Ammon's horn (tissue), 1 donor: ENCODE data around the gene PRRT2.

Experiments used
- DNase-seq: peaks from one replicate; pipeline ENCODE4 v3.0.0-alpha.2; 2016; ENCODE audit warnings: low spot score

PRRT2 gene

DNA sequence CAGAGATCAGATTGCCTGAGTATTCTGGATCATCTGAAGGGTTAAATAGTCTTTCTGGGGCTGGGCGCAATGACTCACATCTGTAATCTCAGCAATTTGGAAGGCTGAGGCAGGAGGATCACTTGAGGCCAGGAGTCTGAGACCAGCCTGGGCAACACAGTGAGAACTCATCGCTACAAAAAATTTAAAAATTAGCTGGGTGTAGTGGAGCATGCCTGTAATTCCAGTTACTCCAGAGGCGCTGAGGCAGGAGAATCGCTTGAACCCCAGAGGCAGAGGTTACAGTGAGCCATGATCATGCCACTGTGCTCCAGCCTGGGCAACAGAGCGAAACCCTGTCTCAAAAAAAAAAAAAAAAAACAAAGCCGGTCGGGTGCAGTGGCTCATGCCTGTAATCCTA is 23.9 kb downstream of the PRRT2 start:
- no peak for DNase-seq

DNA sequence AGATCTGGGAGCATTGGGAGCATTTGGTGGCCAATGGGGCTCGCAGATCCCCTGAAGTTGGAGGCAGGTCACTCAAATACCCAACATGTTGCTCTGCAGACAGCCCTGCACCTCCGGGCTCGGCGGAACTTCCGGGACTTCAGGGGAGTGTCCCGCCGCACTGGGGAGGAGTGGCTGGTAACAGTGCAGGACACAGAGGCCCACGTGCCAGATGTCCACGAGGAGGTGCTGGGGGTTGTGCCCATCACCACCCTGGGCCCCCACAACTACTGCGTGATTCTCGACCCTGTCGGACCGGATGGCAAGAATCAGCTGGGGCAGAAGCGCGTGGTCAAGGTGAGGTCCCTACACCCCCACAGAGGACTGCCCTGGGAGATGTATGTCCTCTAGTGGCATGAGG is 24.6 kb downstream of the PRRT2 start:
- no peak for DNase-seq

DNA sequence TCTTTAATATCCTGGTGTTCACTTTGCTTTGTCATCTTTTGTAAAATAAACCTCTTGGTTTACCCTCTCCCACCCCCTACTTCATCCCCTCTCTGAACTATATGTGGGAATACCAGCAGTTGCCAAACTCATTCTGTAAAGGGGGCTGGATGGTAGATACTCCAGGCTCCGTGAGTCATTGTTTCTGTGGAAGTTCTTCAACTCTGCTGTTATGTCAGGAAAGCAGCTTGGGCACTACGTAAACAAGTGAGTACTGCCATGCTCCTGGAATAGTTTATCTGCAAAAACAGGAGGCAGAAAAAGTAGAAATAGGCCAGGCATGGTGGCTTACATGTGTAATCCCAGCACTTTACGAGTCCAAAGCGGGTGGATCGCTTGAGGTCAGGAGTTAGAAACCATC is 25.8 kb downstream of the PRRT2 start:
- peak; percentile 54 for DNase-seq

DNA sequence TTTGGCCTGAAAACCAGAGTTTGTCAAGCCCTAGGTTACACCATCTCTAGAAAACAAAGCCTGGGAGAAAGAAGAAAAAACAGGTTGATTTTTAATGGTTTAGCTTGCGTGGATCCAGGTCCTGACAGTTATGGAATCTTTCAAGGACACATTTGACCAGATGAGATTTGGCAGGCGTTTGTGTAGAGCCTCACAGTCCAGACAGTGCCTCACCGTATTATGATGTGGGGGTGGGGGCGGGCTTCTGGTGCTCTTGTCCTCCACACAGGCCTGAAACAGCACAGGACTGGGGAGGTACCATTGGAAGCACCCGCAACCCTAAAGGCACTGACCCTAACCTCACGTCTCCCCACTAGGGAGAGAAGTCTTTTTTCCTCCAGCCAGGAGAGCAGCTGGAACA is 27.8 kb downstream of the PRRT2 start:
- no peak for DNase-seq

DNA sequence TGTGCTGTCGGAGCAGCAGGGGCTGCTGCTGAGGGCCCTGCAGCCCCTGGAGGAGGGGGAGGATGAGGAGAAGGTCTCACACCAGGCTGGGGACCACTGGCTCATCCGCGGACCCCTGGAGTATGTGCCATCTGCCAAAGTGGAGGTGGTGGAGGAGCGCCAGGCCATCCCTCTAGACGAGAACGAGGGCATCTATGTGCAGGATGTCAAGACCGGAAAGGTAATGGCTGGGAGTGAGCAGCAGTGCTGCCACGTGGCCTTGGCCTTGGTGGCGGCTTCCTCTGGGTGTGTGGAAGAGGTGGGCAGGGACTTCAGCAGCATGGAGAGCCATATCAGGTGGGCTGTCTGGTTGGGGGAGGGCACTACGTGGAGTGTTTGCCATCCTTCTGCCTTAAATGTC is 28.2 kb downstream of the PRRT2 start:
- no peak for DNase-seq

DNA sequence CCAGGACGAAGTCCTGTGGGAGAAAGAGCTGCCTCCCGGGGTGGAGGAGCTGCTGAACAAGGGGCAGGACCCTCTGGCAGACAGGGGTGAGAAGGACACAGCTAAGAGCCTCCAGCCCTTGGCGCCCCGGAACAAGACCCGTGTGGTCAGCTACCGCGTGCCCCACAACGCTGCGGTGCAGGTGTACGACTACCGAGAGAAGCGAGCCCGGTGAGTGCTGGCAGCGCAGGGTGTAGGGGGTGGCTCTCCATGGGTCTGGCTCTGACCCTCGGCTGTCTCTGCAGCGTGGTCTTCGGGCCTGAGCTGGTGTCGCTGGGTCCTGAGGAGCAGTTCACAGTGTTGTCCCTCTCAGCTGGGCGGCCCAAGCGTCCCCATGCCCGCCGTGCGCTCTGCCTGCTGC is 29.6 kb downstream of the PRRT2 start:
- no peak for DNase-seq

DNA sequence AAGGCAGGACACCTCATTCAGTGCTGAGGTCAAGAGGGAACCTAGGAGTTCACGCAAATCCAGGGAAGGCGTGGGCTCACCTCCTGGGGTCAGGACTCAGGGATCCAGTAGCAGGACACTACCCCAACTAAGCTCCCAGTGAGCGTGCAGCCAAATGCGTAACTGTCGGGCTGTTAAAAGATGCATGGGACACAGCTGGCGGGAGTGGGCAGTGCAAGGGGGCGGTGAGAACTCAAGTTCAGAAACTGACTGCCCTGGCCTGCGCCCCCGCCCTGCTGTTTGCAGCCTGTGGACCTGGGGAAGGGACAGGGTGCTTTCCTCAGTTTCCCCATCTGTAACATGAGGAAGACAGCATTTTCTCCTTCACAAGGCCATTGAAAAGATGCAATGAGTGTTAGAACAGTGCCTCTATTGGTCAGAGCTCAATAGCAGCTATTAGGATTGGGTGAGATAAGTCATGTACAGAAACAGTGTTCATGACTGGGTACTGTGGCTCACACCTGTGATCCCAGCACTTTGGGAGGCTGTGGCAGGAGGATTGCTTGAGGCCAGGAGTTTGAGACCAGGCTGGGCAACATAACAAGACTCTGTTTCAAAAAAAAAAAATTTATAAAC is 30.8 kb downstream of the PRRT2 start:
- DNase-seq: no peak

DNA sequence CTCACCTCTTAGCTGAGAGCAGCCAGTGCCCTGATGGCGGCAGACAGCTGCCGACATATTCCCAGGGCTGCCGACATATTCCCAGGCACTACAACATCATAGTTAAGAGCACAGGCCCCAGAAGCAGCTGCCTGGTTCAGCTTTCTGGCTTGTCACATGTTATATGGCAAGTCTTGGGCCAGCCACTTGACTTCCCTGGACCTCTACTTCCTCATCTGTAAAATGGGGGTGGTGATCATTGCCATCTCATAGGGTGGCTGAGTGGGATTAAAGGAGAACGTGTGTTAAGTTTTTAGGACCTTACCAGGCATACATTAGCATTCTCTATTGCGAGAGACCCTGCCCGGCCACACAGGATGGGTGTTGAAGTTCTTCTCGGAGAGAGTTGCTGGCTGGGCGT is 31.9 kb downstream of the PRRT2 start:
- DNase-seq: no peak

DNA sequence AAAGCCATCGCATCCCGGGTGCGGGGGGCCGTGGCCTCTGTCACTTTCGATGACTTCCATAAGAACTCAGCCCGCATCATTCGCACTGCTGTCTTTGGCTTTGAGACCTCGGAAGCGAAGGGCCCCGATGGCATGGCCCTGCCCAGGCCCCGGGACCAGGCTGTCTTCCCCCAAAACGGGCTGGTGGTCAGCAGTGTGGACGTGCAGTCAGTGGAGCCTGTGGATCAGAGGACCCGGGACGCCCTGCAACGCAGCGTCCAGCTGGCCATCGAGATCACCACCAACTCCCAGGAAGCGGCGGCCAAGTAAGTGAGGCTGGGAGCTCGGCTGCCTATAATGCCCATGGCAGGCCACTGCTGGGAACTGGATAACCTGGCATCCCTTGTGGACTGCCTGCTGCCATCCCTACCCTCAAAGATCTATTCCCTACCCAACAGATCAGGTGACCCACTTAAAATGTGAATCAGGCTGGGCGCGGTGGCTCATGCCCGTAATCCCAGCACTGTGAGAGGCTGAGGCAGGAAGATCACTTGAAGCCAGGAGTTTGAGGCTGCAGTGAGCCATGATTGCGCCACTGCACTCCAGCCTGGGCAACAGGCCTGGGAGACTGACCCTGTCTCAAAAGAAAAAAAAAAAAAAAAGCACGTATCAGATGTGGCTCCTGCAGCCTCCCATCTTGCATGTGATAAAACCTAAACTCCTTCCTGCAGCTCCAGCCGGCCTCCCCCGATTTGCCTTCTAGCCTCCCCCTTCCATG is 32.8 kb downstream of the PRRT2 start:
- DNase-seq: no peak

DNA sequence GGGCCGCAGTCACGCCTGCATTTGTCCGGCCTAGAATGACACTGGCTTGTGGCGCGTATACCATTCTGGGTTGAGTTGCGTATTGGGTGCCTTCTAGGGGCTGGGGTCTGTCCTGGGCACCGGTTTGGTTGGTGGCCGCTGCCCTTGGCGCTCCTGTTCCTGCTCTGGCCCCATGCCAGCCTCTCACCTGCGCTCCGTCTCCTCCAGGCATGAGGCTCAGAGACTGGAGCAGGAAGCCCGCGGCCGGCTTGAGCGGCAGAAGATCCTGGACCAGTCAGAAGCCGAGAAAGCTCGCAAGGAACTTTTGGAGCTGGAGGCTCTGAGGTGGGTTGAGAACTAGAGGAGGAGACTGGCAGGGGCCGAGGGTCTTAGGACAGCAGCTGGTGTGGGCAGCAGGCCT is 33.7 kb downstream of the PRRT2 start:
- DNase-seq: no peak

DNA sequence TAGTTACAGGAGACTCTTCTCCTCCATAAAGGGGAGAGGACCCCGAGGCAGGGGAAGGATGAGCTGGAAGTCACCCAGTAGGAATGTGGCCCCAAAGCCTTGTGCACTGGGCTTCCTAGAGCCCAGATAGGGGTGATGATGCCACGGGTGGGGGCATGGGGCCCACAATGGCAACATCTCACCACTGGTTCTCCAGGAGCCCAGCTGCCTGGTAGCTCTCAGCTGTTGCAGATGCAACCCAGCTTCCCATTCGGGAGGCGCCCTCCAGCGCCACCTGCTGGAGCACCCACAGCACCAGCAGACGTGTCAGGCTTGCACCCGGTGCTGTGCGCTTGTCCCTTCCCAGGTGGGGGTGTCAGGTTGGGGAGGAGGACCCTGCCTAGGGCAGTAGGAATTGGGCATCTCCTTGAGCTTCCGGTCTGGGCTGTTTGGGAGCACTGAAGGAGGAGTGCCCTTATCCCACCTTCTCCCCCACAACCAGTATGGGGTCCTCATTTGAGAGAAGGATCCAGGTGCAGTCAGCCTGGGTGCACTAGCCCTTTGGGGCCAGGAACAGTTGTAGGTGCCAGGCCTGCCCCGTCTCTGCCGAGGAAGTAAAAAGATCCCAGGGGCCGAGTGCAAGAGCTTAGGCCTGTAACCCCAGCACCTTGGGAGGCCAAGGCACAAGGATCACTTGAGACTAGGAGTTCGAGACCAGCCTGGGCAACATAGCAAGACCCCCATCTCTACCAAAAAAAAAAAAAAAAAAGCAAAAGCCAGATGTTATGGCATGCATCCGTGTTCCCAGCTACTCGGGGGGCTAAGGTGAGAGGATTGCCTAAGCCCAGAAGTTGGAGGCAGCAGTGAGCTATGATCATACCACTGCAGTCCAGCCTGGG is 36.7 kb downstream of the PRRT2 start:
- DNase-seq: peak; percentile 79

DNA sequence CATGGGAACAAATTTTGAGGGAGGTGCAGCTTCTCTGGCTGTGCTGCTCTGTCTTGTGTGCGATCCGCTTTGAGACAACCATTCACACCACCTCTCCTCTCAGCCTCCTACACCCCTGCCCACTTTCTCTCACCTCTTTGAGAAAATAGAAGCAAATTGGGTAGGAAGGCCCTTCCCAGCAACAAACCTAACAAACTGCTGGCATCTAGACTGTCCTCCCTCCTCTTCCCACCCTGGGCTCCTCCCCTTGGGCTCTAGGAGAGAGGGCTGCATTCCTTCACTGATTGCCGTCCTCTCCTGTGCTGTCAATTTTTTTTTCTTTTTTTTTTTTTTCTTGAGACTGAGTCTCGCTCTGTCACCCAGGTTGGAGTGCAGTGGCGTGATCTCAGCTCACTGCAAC is 37.5 kb downstream of the PRRT2 start:
- DNase-seq: no peak

DNA sequence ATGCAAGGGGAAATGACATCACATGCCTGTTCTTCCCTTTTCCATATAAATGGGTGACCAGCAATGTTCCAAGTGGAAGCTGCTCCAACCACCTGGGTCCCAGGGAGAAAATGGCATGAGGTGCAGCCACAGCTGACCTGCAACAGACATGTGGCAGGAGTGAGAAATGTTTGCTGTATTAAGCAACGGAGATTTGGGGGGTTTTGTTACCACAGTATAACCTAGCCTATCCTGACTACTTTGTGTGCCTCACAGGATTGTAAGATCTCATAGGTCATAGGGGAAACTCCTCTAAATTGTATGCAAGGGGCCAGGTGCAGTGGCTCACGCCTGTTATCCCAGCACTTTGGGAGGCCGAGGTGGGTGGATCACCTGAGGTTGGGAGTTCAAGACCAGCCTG is 39.0 kb downstream of the PRRT2 start:
- no peak for DNase-seq

DNA sequence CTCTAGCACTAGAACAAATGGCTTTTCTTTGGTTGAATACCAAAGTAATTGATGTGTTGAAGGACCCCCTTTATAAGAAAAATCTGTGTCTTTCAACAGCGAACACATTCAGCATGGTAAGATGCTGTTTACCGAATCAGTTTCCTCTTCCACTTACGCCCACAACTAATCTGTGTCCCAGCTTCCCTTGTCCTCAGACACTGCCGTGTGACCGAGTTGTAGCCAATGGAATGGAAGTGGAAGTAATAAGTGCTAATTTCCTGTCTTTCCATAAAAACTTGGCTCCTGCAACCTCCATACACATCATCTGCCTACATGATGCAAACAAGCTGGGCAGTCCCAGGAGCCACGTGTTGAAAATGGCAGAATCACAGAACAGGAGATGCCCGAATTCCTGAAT is 40.7 kb downstream of the PRRT2 start:
- peak; percentile 77 for DNase-seq

DNA sequence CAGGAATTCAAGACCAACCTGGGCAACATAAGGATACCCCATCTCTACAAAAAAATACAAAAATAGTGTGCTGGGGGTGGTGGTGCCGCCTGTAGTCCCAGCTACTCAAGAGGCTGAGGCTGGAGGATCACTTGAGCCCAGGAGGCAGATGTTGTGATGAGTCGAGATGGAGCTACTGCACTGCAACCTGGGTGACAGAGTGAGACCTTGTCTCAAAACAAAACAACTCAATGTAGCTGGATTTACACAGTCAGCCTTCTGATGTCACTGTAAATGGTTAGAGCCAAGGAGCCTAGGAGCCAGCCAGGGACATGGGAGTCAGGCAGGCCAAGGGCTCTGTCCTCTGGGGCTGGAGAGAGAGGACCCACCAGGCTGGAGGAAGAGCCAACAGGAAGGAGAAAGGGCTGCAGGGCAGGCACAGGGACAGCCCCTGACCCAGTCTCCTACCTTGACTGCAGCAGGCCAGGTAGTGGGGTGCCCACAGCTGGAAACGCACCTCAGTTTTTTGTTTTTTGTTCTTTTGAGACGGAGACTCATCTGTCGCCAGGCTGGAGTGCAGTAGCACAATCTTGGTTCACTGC is 42.6 kb downstream of the PRRT2 start:
- DNase-seq: no peak

DNA sequence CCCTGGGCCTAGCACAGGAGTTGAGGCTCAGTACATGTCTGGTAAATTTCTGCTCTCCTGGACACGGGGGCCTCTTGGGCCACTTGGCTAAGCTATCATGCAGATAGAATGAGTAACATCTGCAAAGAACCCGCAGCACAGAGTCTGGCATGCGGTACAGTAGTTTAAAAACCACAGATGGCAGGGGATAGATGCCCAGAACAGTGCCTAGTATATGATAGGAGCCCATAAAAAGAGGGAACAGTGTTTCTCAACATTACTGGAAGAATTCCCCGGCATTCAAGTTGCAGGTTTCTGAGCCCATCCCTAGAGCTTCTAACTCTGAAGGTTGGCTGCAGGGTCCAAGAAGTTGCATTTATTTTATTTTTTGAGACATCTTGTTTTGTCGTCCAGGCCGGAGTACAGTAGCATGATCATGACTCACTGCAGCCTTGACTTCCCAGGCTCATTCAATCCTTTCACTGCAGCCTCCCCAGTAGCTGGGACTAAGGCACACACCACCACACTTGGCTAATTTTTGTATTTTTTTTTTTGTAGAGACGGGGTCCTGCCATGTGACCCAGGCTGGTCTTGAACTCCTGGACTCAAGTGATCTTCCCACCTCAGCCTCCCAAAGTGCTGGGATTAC is 45.3 kb downstream of the PRRT2 start:
- DNase-seq: no peak

DNA sequence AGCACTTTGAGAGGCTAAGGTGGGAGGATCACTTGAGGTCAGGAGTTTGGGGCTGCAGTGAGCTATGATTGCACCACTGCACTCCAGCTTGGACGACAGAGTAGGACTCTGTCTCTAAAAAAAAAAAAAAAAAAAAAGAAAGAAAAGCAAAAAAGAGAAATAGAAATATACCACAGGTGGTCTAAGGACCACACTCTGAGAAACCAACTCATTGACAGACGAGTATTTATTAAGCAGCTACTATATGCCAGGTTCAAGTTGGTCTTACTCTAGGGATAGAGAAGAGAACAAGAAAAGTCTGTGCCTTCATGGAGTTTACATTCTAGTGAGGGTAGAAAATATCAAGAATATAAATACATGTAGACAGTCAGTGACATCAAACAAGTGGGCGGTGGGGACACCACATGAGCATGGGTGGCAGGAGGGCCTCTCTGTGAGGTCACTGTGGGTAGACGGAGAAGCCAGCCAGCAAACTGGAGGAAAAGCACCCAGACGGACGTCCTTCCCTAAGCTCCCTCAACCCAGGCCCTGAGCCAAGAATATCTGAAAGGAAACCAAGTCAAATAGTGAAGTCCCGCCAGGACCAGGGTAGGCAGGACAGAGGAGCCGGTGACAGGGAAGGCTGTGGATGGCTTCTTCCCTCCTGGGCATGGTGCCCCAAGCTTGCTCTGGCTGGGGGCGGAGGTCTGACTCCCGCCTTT is 46.3 kb downstream of the PRRT2 start:
- DNase-seq: no peak

DNA sequence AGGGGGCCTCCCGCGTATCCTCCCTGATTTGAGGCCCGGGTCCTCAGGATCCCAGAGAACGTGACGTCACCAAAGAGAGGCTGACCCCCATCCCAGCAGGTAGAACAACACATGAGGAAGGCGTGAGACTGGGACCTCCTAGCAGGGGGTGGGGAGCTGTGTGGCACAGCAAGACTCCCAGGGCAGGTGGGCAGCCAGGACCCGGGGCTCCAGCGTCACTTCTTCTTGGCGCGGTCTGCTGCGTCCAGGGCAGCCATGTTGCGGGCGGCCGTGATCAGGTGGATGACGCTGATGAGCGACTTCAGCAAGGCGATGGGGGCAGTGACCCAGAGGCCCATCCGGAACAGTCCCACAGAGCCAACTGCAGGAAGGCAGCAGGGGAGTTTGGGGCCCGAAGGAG is 47.0 kb downstream of the PRRT2 start:
- DNase-seq: no peak

DNA sequence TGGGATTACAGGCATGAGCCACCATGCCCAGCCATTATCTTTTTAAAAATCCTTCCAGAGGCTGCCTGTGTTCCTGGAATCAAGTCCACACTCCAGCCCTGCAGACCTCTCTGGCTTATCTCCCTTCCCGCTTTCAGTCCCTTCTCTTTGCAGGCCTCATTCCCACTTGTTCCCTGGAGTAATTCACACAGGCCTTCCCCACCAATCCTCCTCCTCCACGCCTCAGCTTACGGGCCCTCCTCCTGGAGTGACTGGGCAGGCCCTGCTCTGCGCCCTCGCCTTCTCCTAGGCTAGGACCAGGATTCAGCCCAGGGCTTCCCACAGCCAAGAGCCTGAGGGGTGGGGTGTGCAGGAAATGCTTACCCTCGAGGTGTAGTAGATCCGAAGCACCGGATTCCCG is 48.2 kb downstream of the PRRT2 start:
- DNase-seq: no peak

DNA sequence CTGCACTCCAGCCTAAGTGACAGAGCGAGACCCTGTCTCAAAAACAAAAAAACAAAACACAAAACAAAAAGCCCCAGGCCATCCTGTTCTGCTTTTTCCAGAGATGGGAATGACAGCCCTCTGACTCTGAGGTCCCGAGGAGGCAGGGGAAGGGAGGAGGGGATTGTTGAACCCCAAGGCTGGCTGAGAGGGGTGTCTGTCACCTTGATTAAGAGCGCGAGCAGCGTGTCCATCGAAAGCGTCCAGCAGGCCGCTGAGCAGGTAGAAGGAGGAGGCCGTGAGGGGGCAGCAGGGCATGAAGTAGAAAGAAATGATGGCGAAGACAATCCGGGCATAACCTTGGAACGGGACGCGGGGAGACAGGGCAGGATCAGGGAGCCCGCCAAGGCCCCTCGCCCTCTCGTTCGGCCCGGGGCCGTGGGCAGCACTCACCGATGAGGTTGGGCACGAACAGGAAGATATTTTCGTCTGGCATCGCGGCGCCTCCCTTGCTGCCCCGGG is 50.4 kb downstream of the PRRT2 start:
- DNase-seq: peak; percentile 18

DNA sequence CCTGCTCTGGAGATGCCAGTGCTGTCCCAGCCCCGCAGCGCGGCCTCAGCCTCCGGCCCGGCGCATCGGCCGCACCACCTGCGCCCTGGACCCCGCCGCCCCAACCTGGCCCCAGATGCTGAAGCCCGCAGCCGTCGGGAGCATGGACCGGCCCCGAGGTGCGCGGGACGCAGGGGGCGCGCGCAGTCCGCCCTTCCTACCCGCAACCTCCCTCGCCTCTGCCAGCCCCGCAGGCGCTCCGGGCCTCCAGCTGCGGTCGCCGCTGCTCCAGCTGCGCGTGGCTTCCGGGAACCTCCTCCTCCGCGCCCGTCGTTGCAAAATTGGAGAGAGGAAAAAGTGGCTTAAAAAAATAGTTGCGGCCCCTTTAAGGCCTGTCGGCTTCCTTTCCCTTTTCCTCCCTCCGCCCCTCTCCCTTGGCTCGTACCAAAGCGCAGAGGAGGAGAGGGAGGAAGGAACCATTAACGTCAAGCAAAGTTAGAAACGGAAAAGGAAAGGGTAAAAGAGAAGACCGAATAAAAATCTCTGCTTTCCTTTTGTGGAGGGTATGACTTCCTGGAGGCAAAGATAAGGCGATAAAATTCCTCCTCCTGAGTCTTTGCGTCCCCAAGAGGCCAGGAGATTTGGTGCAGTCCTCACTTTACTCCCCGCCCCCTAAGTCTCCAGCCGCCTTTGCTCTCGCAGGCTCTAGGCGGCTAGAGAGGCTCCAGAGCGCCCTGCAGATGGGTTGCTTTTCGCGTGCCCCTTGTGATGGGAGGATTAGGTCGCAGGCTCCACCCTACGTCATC is 51.1 kb downstream of the PRRT2 start, which contains the start of gene CDIPT:
CDIPT (minus strand) TSS at position 343 of the 785 bp plus-strand sequence. CDS start 369 bp downstream, outside the sequence.
- peak; percentile 99 for DNase-seq
